Measurements from ENCODE around the gene SVOPL. TPM values are rescaled to one million over a fixed set of nuclear protein-coding genes. Genes with fewer than 3 reads are reported as not detected.
"Not testable (repeated sequence)": the region's sequence is repeated elsewhere in the genome, so short reads cannot be mapped to it uniquely, and the experiment has no call there.

Gene SVOPL
- total RNA-seq, 2 donors from 2014 or later: 1.5 to 2.4 TPM

- intact Hi-C loops (cut with DNase I, micrococcal nuclease): no loop called here
- ATAC-seq (no peak), DNase-seq (no peak)
Measured at GRCh38 chr7:138710536-138711385, 9.6 kb upstream of the SVOPL start.

GRCh38 chr7:138705167-138705566 lies 4.0 kb upstream of the SVOPL start:
- no peak for DNase-seq
- intact Hi-C loops (cut with DNase I, micrococcal nuclease): no loop called here
- ATAC-seq: no peak

- DNase-seq: no peak
- intact Hi-C loops (cut with DNase I, micrococcal nuclease): no loop called here
- ATAC-seq: no peak
Measured at GRCh38 chr7:138701537-138701923, 368 bp upstream of the SVOPL start.

GRCh38 chr7:138699661-138700060 lies 1.5 kb downstream of the SVOPL start:
- DNase-seq (no peak), ATAC-seq (no peak)
- intact Hi-C loops (cut with DNase I, micrococcal nuclease): no loop called here

GRCh38 chr7:138698281-138698680 lies 2.9 kb downstream of the SVOPL start:
- ATAC-seq: no peak
- intact Hi-C loops (cut with DNase I, micrococcal nuclease): no loop called here
- no peak for DNase-seq

- no peak for ATAC-seq
- intact Hi-C loops (cut with DNase I, micrococcal nuclease): no loop called here
- no peak for DNase-seq
Measured at GRCh38 chr7:138697535-138698182, 3.5 kb downstream of the SVOPL start.

- DNase-seq; ATAC-seq; intact Hi-C loops (cut with DNase I, micrococcal nuclease): not testable (repeated sequence)
Measured at GRCh38 chr7:138695776-138696175, 5.4 kb downstream of the SVOPL start.

GRCh38 chr7:138695106-138695505 lies 6.1 kb downstream of the SVOPL start:
- ATAC-seq (no peak), DNase-seq (no peak)
- intact Hi-C loops (cut with DNase I, micrococcal nuclease): no loop called here

- no peak for DNase-seq
- peak; percentile 81 for ATAC-seq
- intact Hi-C loops (cut with DNase I, micrococcal nuclease): no loop called here
Measured at GRCh38 chr7:138691178-138691577, 10.0 kb downstream of the SVOPL start.

GRCh38 chr7:138690495-138690894 lies 10.7 kb downstream of the SVOPL start:
- ATAC-seq (no peak), DNase-seq (no peak)
- intact Hi-C loops (cut with DNase I, micrococcal nuclease): no loop called here

- DNase-seq; intact Hi-C loops (cut with DNase I, micrococcal nuclease); ATAC-seq: not testable (repeated sequence)
Measured at GRCh38 chr7:138688037-138688436, 13.1 kb downstream of the SVOPL start.

- intact Hi-C loops (cut with DNase I, micrococcal nuclease): no loop called here
- no peak for ATAC-seq
- no peak for DNase-seq
Measured at GRCh38 chr7:138684340-138684739, 16.8 kb downstream of the SVOPL start.

- intact Hi-C loops (cut with DNase I, micrococcal nuclease): no loop called here
- no peak for ATAC-seq
Measured at GRCh38 chr7:138679793-138680192, 21.4 kb downstream of the SVOPL start.

GRCh38 chr7:138670594-138670993 lies 30.6 kb downstream of the SVOPL start:
- DNase-seq (no peak), ATAC-seq (no peak)
- intact Hi-C loops (cut with DNase I, micrococcal nuclease): no loop called here

More at GRCh38 chr7:138679793-138680192, 21.4 kb downstream of the SVOPL start:
- DNase-seq: no peak

- ATAC-seq (peak; percentile 93), DNase-seq (peak; percentile 9 to 29)
- intact Hi-C loops (cut with DNase I, micrococcal nuclease): no loop called here
Measured at GRCh38 chr7:138669364-138669763, 31.8 kb downstream of the SVOPL start.

GRCh38 chr7:138668946-138669345 lies 32.2 kb downstream of the SVOPL start:
- intact Hi-C loops (cut with DNase I, micrococcal nuclease): no loop called here
- DNase-seq: no peak
- peak; percentile 17 for ATAC-seq

- ATAC-seq (no peak), DNase-seq (no peak)
- intact Hi-C loops (cut with DNase I, micrococcal nuclease): no loop called here
Measured at GRCh38 chr7:138668229-138668596, 32.9 kb downstream of the SVOPL start.

- ATAC-seq (no peak), DNase-seq (no peak)
- intact Hi-C loops (cut with DNase I, micrococcal nuclease): no loop called here
Measured at GRCh38 chr7:138667535-138668228, 33.5 kb downstream of the SVOPL start.

GRCh38 chr7:138666385-138666784 lies 34.8 kb downstream of the SVOPL start:
- no peak for DNase-seq
- intact Hi-C loops (cut with DNase I, micrococcal nuclease): no loop called here
- no peak for ATAC-seq

GRCh38 chr7:138665669-138666140 lies 35.5 kb downstream of the SVOPL start:
- DNase-seq (no peak), ATAC-seq (no peak)
- intact Hi-C loops (cut with DNase I, micrococcal nuclease): no loop called here
